Neural progenitor cell (in vitro differentiated cells): ENCODE data around the gene ADGRF5. TPM values are rescaled to one million over a fixed set of nuclear protein-coding genes. Genes with fewer than 3 reads are reported as not detected.

ENCODE experiments used
- total RNA-seq: library from RNA; depleted of rRNA; stranded (reverse); fragments of >200 nt; gene quantifications from 2 replicates; pipeline ENCODE4 v1.2.3, GENCODE V29; 2015; ENCODE audit warnings: low replicate concordance

ADGRF5 gene
- total RNA-seq, 1 donor from 2014 or later = not detected

Other genes starting within 250 kb of the ADGRF5 start
- 0.09 and 0.15 TPM in 2 replicates for gene TDRD6, start 234.1 kb downstream of the ADGRF5 start, total RNA-seq
- gene PLA2G7, start 186.6 kb downstream of the ADGRF5 start, total RNA-seq = 1.1 and 1.8 TPM in 2 replicates
- gene ANKRD66, start 175.0 kb downstream of the ADGRF5 start, total RNA-seq = not detected in 2 replicates
- not detected in 2 replicates for gene MEP1A, start 128.5 kb downstream of the ADGRF5 start, total RNA-seq
- gene ADGRF1, start 120.4 kb upstream of the ADGRF5 start, total RNA-seq = not detected in 2 replicates